KOPT-K1 (cell line): ENCODE measurements around the gene PFDN6.

Source experiments
- H3K27ac ChIP-seq: fragments of 200-600 bp; sonication (generic); 2 replicates; pipeline ENCODE4 v1.5.1; 2016; ENCODE audit warnings: antibody characterized with exemption, mild to moderate bottlenecking, low read depth, low read length; ENCODE audit not compliant: poor library complexity, severe bottlenecking
- H3K36me3 ChIP-seq: fragments of 200-600 bp; sonication (generic); 2 replicates; pipeline ENCODE4 v1.5.1; 2017; ENCODE audit warnings: antibody characterized with exemption, mild to moderate bottlenecking, low read length, moderate library complexity; ENCODE audit not compliant: insufficient read depth
- H3K9me3 ChIP-seq: fragments of 200-600 bp; sonication (generic); 2 replicates; pipeline ENCODE4 v1.5.1; 2017; ENCODE audit warnings: antibody characterized with exemption, low read length, mild to moderate bottlenecking; ENCODE audit not compliant: insufficient read depth, poor library complexity, severe bottlenecking

PFDN6 gene

DNA sequence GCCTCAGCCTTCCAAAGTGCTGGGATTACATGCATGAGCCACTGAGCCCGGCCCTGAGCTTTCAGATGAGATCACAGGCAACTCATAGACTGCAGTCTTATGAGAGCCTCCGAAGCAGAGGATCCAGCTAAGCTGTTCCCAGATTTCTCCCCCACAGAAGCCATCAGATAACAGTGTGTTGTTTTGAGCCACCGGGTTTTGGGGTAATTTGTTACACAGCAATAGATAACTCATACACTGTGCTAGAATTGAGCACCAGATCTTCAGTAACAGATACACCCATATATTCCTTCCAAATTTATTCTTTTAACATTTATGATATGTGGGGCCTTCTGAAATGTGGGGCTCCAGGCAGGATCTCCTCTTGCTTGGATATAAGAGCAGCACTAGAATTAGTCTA, 47.1 kb downstream of the PFDN6 start:
- H3K36me3 ChIP-seq = no peaks in the 10 kb centered on the region
- no peaks in the 10 kb centered on the region for H3K9me3 ChIP-seq
- H3K27ac ChIP-seq = no peak overlapping the region

DNA sequence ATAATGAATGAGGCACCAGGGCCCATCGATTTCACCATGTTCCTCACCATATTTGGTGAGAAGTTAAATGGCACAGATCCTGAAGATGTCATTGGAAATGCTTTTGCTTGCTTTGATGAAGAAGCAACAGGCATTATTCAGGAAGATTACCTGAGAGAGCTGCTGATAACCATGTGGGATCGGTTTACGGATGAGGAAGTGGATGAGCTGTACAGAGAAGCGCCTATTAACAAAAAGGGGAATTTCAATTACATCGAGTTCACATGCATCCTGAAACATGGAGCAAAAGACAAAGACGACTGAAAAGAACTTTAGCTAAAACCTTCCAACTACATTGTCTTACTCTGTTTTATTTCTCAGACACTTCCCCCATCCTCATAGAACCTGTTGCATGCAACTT, 49.8 kb downstream of the PFDN6 start:
- H3K9me3 ChIP-seq = no peaks in the 10 kb centered on the region
- H3K36me3 ChIP-seq = no peaks in the 10 kb centered on the region
- no peak overlapping the region for H3K27ac ChIP-seq
